Right lung (tissue), 10 donors: ENCODE results near the gene P2RY11. TPM values are rescaled to one million over a fixed set of nuclear protein-coding genes. Genes with fewer than 3 reads are reported as not detected.

Experiments used
- DNase-seq, 2 donors: peaks; one replicate each; pipeline ENCODE4 v3.0.0-alpha.2; 2013
- long read RNA-seq, 8 donors: transcript quantifications; one replicate each; lab custom pipeline, GENCODE V29; 2026
- polyA plus RNA-seq, 5 donors: library from polyadenylated mRNA; unstranded; fragments of 120-200 nt; gene quantifications; one replicate each; pipeline versions ENCODE4 v1.2.1 to v1.2.3, GENCODE V29; 2013; ENCODE audit warnings: inconsistent platforms in 1 of 5, low replicate concordance in 1 of 5; ENCODE audit not compliant: insufficient read length in 5 of 5, insufficient read depth in 1 of 5

P2RY11 gene, protein sequence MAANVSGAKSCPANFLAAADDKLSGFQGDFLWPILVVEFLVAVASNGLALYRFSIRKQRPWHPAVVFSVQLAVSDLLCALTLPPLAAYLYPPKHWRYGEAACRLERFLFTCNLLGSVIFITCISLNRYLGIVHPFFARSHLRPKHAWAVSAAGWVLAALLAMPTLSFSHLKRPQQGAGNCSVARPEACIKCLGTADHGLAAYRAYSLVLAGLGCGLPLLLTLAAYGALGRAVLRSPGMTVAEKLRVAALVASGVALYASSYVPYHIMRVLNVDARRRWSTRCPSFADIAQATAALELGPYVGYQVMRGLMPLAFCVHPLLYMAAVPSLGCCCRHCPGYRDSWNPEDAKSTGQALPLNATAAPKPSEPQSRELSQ
- polyA plus RNA-seq, result 10 to 100 TPM in 3 of 5 donors, 1 to 10 TPM in 2; 7.1 to 15.1 (median 10.9) TPM
- long read RNA-seq, donor 1, partial matches to known transcripts, result 0 of 1 reads
- long read RNA-seq, donor 1, other reads (novel, unspliced or antisense), result 0 of 1 reads
- long read RNA-seq, donor 2, result 0 reads
- long read RNA-seq, donor 3, partial matches to known transcripts, result 177 of 344 reads
- long read RNA-seq, donor 3, other reads (novel, unspliced or antisense), result 167 of 344 reads
- long read RNA-seq, donor 4, result 0 reads
- long read RNA-seq, donor 5, partial matches to known transcripts, result 10 of 11 reads
- long read RNA-seq, donor 5, other reads (novel, unspliced or antisense), result 0 of 11 reads
- long read RNA-seq, donor 6, partial matches to known transcripts, result 0 of 1 reads
- long read RNA-seq, donor 6, other reads (novel, unspliced or antisense), result 0 of 1 reads
- long read RNA-seq, donor 7, result 0 reads
- long read RNA-seq, donor 8, partial matches to known transcripts, result 52 of 145 reads
- long read RNA-seq, donor 8, other reads (novel, unspliced or antisense), result 93 of 145 reads

DNA sequence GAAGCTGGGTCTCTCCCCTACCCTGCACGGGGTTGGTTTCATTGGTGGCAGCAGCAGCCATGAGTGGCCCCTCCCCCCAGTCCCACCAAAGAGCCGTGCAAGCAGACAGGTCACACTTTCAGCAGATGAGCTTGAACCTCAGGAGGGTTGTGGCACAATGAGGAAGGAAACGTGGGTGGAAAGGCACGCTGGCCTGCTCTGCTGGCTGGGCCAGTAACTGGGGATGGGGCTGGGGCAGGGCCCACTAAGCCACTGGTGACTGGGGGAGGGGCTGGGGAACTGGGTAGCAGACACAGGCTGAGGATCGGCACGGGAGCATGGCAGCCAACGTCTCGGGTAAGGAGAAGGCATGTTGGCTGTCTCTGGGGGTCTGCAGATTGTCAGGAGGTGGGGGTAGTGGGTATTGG lies at the start of gene P2RY11:
TSS of gene P2RY11 (plus strand) at position 289 of the 407 bp plus-strand sequence. CDS start at position 318, 29 bp downstream.
- no peak for DNase-seq

DNA sequence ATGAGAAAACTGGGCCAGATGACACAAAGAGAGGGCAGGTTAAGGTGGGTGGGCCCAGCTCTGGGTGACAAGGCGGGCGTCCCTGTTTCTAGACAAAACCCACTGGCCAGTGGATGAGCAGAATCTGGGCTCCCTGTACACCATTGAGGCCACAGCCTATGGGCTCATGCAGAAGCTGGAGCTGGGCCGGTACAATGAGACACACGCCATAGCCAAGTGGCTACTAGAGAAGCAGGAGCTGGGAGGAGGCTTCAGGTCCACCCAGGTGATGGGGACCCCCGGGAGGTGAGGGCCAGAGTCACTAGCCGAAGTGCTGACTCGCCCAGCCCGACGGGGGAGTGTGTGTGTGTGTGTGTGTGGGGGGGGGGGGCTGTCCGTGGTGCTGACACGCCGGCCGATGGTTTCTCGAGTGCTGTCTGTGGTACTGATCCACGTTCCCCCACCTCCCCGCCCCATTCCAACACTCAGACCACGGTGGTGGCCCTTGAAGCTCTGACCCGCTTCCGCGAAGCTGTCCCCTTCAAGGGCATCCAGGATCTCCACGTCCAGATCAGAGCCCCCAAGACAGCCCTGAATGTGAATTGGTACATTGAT lies 49.7 kb upstream of the P2RY11 start:
- no peak for DNase-seq

- DNase-seq, result no peak
Observed at GRCh38 chr19:10068205-10068604, 43.3 kb upstream of the P2RY11 start.

GRCh38 chr19:10069046-10069445 lies 42.4 kb upstream of the P2RY11 start:
- DNase-seq, result no peak

- DNase-seq, result no peak
Observed at GRCh38 chr19:10070730-10071446, 40.6 kb upstream of the P2RY11 start.

GRCh38 chr19:10074153-10074552 lies 37.3 kb upstream of the P2RY11 start:
- DNase-seq, result no peak

DNA sequence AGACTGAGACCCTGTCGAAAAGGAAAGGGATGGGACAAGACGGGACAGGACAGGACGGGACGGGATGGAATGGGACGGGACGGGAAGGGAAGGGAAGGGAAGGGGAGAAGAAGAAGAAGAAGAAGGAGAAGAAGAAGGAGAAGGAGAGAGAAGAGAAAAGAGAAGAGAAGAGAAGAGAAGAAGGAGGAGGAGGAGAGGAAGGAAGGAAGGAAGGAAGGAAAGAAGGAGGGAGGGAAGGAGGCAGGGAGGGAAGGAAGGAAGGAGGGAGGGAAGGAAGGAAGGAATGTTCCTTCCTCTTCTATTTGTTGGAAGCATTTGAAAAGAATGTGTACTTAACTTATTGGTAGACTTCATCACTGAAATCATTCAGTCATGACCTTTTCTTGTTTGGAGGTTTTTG lies 35.0 kb upstream of the P2RY11 start:
- DNase-seq, result no peak

DNA sequence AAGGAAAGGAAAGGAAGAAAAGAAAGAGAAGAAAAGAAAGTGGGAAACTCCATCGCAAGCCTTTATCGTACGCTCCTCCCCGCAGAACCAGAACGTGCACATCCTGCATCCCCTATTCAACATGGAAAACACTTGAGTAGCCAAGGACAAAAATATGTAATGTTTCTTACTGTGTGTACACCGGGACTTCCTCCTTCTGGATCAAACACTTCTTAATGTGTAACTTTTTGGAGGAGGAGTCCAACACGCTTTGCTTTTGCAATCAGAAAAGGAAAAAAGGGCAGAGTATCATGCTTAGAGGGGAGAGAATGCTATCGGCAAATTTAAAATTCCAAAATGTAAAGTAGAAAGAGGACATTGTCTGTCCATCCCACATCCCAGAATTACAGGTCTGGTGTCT lies 33.2 kb upstream of the P2RY11 start:
- DNase-seq, result no peak

GRCh38 chr19:10079031-10079453 lies 32.5 kb upstream of the P2RY11 start:
- DNase-seq, result no peak

DNA sequence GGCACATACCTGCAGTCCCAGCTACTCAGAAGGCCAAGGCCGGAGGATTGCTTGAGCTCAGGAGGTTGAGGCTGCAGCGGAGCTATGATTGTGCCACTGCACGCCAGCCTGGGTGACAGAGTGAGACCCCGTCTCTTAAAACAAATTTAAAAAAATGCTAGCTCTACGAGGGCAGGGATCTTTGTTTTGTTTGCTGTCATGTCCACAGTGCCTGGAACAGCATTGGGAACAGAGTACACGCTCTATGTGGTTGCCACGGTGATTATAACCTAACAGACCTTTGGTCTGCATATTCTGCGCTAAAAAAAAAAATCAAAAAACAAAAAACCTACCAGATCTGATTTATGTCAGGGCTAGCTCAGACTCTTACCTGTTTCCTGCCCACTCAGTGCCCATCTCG lies 27.6 kb upstream of the P2RY11 start:
- no peak for DNase-seq

DNA sequence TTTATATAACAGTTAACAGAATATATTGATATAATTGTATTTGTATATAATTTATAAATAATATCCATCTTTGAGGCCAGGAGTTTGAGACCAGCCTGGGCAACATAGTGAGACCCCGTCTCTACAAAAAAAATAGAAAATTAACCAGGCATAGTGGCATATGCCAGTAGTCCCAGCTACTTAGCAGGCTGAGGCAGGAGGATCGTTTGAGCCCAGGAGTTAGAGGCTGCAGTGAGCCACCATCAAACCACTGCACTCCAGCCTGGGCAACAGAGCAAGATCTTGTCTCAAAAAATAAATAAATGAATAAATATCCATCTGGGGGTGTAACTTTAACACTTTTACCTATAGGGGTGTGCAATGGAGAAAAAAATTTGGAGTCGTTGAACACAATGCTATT lies 26.7 kb upstream of the P2RY11 start:
- DNase-seq, result no peak

DNA sequence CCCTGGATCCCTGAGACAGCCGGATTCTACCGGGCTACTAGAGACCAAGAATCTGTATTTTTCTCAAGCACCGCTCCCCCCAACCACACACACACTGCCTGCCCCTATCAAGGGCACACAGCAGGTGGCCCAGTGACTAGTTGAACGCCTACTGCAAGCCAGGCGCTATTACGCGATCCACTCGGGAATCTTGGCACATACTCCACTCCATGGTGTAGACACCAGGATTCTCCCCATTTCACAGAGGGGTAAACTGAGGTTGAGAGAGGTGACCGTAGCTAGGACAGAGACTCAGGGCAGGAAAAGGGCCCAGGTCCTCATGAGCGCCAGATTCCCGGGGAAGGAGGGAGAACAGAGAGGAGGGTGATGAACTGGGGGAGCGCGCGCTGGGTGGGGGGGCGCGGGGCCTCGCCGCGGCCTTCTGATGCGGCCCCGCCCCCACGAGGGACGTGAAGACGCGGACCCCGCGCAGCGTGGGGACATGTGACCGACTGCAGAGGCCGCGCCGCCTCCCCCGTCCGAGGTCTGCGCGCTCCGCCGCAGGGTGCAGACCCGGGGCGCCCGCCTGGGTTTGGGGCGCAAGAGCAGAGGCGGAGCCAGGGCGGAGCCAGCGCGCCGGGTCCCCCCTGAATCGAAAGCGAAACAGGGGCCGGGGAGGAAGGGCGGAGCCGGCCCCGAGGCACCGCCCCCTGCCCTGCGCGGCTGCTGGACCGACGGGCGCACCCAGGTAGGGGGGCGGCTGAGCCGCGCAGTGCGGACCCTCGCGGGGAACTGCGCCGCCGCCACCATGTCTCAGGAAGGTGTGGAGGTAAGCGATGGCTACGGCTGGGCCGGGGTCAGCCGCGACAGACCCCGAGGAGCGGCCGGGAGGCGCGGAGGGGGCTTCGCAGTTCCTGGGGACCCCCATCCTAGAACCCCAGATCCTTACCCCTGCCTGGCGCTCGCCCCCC lies 25.6 kb upstream of the P2RY11 start, which contains the start of gene SHFL:
TSS of gene SHFL (plus strand) at position 677 of the 950 bp plus-strand sequence. CDS start at position 788, 111 bp downstream.
- DNase-seq, result peak; percentile 80 to 81

- peak in 1 of 2 donors; percentile 27 for DNase-seq
Observed at GRCh38 chr19:10086591-10087192, 24.8 kb upstream of the P2RY11 start.

- no peak for DNase-seq
Observed at GRCh38 chr19:10087296-10088061, 24.0 kb upstream of the P2RY11 start.

DNA sequence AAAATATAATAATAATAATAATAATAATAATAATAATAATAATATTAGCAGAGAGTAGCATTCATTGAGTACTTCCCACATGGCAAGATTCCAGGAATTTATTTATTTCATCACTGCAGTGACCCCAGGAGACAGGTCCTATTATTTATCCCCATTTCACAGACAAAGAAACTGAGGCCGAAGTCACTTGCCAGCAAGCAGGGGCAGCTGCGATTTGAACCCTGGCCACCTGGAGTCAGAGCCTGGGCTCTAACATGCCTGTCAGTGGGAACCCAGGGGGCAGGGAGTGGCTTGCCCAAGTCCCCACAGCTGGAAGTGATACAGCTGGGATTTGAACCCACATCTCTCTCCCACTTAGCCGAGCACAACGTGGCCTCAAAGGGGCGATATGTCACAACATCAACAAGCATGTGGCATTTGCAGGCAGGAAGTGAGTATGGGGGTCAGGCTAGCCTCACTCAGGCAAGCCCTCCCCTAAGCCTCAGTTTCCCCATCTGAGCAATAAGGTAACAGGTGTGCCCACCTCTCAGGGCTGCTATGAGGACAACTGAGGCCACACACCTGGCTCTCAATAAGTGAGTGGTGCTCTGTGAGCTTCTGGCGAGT lies 22.4 kb upstream of the P2RY11 start:
- DNase-seq, result no peak

GRCh38 chr19:10089801-10090375 lies 21.6 kb upstream of the P2RY11 start:
- no peak for DNase-seq

DNA sequence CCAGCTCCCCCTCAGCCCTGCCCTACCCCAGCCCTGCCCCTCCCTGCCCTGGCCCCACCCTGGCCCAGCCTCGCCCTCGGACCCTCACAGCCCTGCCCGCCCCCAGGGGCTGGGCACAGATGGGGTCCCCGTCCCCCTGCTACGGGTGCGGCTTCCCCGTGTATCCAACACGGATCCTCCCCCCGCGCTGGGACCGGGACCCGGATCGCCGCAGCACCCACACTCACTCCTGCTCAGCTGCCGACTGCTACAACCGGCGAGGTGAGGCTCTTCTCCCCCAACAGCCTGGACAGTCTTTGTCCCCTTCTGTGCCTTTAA lies 20.2 kb upstream of the P2RY11 start:
- DNase-seq, result no peak
